Mammary epithelial cell (primary cell): ENCODE measurements around the gene PIEZO2.

Source experiments
- EZH2 ChIP-seq: IDR thresholded peaks from 2 replicates; pipeline ENCODE4 v1.6.1; 2012; ENCODE audit warnings: low read length, inconsistent platforms, borderline replicate concordance
- TF ChIP-seq, protein P1 (sequence below), 2 donors: IDR thresholded peaks in 1 of 2; conservative IDR thresholded peaks in 1 of 2; 2 replicates each; pipeline ENCODE4 v1.5.1; 2011 to 2012; ENCODE audit warnings: inconsistent platforms in 2 of 2, low read length in 2 of 2, mild to moderate bottlenecking in 2 of 2, control low read depth in 1 of 2, low read depth in 1 of 2; ENCODE audit not compliant: insufficient read depth in 1 of 2; ENCODE audit errors: extremely low read depth in 1 of 2

DNA sequence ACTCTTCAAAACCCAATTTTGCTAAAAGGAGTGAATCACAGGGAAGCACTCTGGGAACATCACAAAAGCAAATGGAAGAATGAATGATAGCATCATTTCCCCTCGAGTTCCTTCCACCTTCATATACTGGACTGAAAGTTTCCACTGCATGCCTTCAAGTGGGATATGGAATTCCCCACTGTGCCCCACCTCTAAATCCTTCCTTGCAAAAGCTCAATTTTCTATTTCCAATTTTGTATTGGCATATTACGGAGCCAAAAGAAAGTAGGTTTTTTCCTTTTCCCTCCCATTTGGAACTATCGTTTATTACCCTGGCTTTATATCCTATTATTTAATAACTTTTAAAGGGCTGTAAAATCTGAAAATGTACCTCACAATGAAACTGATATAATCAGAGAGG is 149.3 kb downstream of the PIEZO2 start:
- TF ChIP-seq, protein P1, sequence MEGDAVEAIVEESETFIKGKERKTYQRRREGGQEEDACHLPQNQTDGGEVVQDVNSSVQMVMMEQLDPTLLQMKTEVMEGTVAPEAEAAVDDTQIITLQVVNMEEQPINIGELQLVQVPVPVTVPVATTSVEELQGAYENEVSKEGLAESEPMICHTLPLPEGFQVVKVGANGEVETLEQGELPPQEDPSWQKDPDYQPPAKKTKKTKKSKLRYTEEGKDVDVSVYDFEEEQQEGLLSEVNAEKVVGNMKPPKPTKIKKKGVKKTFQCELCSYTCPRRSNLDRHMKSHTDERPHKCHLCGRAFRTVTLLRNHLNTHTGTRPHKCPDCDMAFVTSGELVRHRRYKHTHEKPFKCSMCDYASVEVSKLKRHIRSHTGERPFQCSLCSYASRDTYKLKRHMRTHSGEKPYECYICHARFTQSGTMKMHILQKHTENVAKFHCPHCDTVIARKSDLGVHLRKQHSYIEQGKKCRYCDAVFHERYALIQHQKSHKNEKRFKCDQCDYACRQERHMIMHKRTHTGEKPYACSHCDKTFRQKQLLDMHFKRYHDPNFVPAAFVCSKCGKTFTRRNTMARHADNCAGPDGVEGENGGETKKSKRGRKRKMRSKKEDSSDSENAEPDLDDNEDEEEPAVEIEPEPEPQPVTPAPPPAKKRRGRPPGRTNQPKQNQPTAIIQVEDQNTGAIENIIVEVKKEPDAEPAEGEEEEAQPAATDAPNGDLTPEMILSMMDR (conservative IDR thresholded peaks at IDR 0.05 in 1 of 2, IDR thresholded peaks at IDR 0.05 in 1 of 2; ENCODE audit: extremely low read depth in 1 of 2, insufficient read depth in 1 of 2, low read depth in 1 of 2, low read length in 2 of 2), result no peak
- TF ChIP-seq EZH2, result no peak
